IMR-90 (cell line): ENCODE results near the gene CDA. TPM values are rescaled to one million over a fixed set of nuclear protein-coding genes. Genes with fewer than 3 reads are reported as not detected.

Source experiments
- ATAC-seq: fragments of 200-7000 bp; cut with Tn5 transposase; 2 replicates; pipeline ENCODE4 v1.9.1; 2020; ENCODE audit warnings: low read depth, mild to moderate bottlenecking, moderate library complexity
- BruUV-seq: library from RNA; stranded (reverse); fragments of 400-500 nt; replicated peaks from 2 replicates; lab custom pipeline; 2021; lab: Mats Ljungman, UMichigan
- CTCF ChIA-PET: fragments of 300-600 bp; formaldehyde crosslinking; extraction: SDS; loops from one replicate; lab custom pipeline; 2021; ENCODE audit warnings: antibody characterized with exemption; lab: Yijun Ruan, JAX
- POLR2A ChIA-PET: fragments of 300-600 bp; sonication (Branson Sonifier 250); formaldehyde crosslinking; loops from one replicate; lab custom pipeline; 2022; ENCODE audit warnings: antibody characterized with exemption; ENCODE audit not compliant: unreplicated experiment; lab: Charles Lee
- DNase-seq: peaks from one replicate; pipeline ENCODE4 v3.0.0; 2013
- H2AFZ ChIP-seq: replicated peaks from 2 replicates; pipeline ENCODE3; 2013; ENCODE audit warnings: low read length, mild to moderate bottlenecking; ENCODE audit not compliant: poor library complexity
- H2AK5ac ChIP-seq: 2 replicates; pipeline ENCODE4 v1.6.1; 2013; ENCODE audit warnings: low read depth, low read length, inconsistent platforms
- H2AK9ac ChIP-seq: replicated peaks from 2 replicates; pipeline ENCODE3; 2013; ENCODE audit warnings: mild to moderate bottlenecking, low read depth, low read length, moderate library complexity; ENCODE audit not compliant: poor library complexity
- H2BK120ac ChIP-seq: 2 replicates; pipeline ENCODE4 v1.6.1; 2013; ENCODE audit warnings: low read depth, low read length, inconsistent platforms
- H2BK15ac ChIP-seq: 3 replicates; pipeline ENCODE4 v1.6.1; 2013; ENCODE audit warnings: low read depth, low read length, inconsistent platforms
- H2BK20ac ChIP-seq: 2 replicates; pipeline ENCODE4 v1.6.1; 2013; ENCODE audit warnings: low read depth, mild to moderate bottlenecking, inconsistent platforms, low read length, moderate library complexity
- H2BK5ac ChIP-seq: 2 replicates; pipeline ENCODE4 v1.6.1; 2013; ENCODE audit warnings: mild to moderate bottlenecking, low read depth, low read length, inconsistent platforms; ENCODE audit not compliant: poor library complexity, severe bottlenecking
- H3K14ac ChIP-seq: replicated peaks from 2 replicates; pipeline ENCODE4 v1.6.1; 2013; ENCODE audit warnings: low read depth, low read length, inconsistent platforms
- H3K18ac ChIP-seq: 2 replicates; pipeline ENCODE4 v1.6.1; 2013; ENCODE audit warnings: low read depth, low read length, control low read depth
- H3K23ac ChIP-seq: 2 replicates; pipeline ENCODE4 v1.6.1; 2013; ENCODE audit warnings: low read depth, low read length, inconsistent platforms
- H3K27ac ChIP-seq: 2 replicates; pipeline ENCODE4 v1.5.1; 2013; ENCODE audit warnings: mild to moderate bottlenecking, control low read depth, low read length; ENCODE audit not compliant: insufficient read depth
- H3K27me3 ChIP-seq: 2 replicates; pipeline ENCODE4 v1.6.1; 2013; ENCODE audit warnings: low read length; ENCODE audit not compliant: control insufficient read depth, insufficient read depth
- H3K36me3 ChIP-seq: 2 replicates; pipeline ENCODE4 v1.6.1; 2013; ENCODE audit warnings: low read length, mixed read lengths; ENCODE audit not compliant: control insufficient read depth, insufficient read depth
- H3K4ac ChIP-seq: 2 replicates; pipeline ENCODE4 v1.6.1; 2013; ENCODE audit warnings: low read depth, low read length, inconsistent platforms
- H3K4me1 ChIP-seq: 2 replicates; pipeline ENCODE4 v1.6.1; 2013; ENCODE audit warnings: low read length, mixed read lengths; ENCODE audit not compliant: control insufficient read depth, insufficient read depth
- H3K4me2 ChIP-seq: 2 replicates; pipeline ENCODE4 v1.6.1; 2013; ENCODE audit warnings: low read depth, mild to moderate bottlenecking, control low read depth, low read length, moderate library complexity
- H3K4me3 ChIP-seq: 2 replicates; pipeline ENCODE4 v1.5.1; 2013; ENCODE audit warnings: low read depth, mild to moderate bottlenecking, control low read depth, low read length, moderate library complexity; ENCODE audit not compliant: insufficient read depth
- H3K56ac ChIP-seq: 2 replicates; pipeline ENCODE4 v1.6.1; 2013; ENCODE audit warnings: low read length, inconsistent platforms; ENCODE audit not compliant: insufficient read depth; ENCODE audit errors: extremely low read depth
- H3K79me1 ChIP-seq, 2 experiments: 2 replicates each; pipeline ENCODE4 v1.6.1; 2013; ENCODE audit warnings: low read length in 2 of 2, inconsistent platforms in 1 of 2, low read depth in 1 of 2
- H3K9ac ChIP-seq: 2 replicates; pipeline ENCODE4 v1.6.1; 2013; ENCODE audit warnings: low read depth, low read length, control low read depth
- H3K9me1 ChIP-seq: 2 replicates; pipeline ENCODE4 v1.6.1; 2013; ENCODE audit warnings: low read length, inconsistent platforms; ENCODE audit not compliant: insufficient read depth
- H3K9me3 ChIP-seq: 2 replicates; pipeline ENCODE4 v1.6.1; 2013; ENCODE audit warnings: low read length; ENCODE audit not compliant: control insufficient read depth, insufficient read depth
- H4K20me1 ChIP-seq: 2 replicates; pipeline ENCODE4 v1.6.1; 2013; ENCODE audit warnings: low read length, inconsistent platforms; ENCODE audit not compliant: insufficient read depth
- H4K5ac ChIP-seq: 2 replicates; pipeline ENCODE4 v1.6.1; 2013; ENCODE audit warnings: mild to moderate bottlenecking, low read depth, low read length, control low read depth
- H4K8ac ChIP-seq, 2 experiments: 2 replicates each; pipeline ENCODE4 v1.6.1; 2013; ENCODE audit warnings: low read depth in 2 of 2, low read length in 2 of 2, control low read depth in 1 of 2, inconsistent platforms in 1 of 2
- H4K91ac ChIP-seq: 2 replicates; pipeline ENCODE4 v1.6.1; 2013; ENCODE audit warnings: low read depth, low read length, inconsistent platforms; ENCODE audit not compliant: insufficient read depth
- BHLHE40 ChIP-seq: fragments of 150-350 bp; IDR thresholded peaks from 2 replicates; pipeline ENCODE4 v1.6.1; 2016; ENCODE audit warnings: mild to moderate bottlenecking, low read depth, low read length
- CEBPB ChIP-seq: IDR thresholded peaks from 2 replicates; pipeline ENCODE4 v1.6.1; 2012; ENCODE audit warnings: low read depth, low read length, improper control_type of control experiment
- CHD1 ChIP-seq: IDR thresholded peaks from 2 replicates; pipeline ENCODE4 v1.6.1; 2012; ENCODE audit warnings: low read depth, low read length, improper control_type of control experiment
- CTCF ChIP-seq: conservative IDR thresholded peaks from 2 replicates; pipeline ENCODE4 v1.5.1; 2012; ENCODE audit warnings: mild to moderate bottlenecking, low read depth, low read length, improper control_type of control experiment
- FOS ChIP-seq: fragments of 150-350 bp; IDR thresholded peaks from 2 replicates; pipeline ENCODE4 v1.6.1; 2016; ENCODE audit warnings: low read depth, low read length
- MAFK ChIP-seq: IDR thresholded peaks from 2 replicates; pipeline ENCODE4 v1.6.1; 2012; ENCODE audit warnings: low read depth, low read length, improper control_type of control experiment
- MAZ ChIP-seq: IDR thresholded peaks from 2 replicates; pipeline ENCODE4 v1.6.1; 2012; ENCODE audit warnings: low read depth, mild to moderate bottlenecking, low read length, improper control_type of control experiment, moderate library complexity, borderline replicate concordance
- MXI1 ChIP-seq: IDR thresholded peaks from 2 replicates; pipeline ENCODE4 v1.6.1; 2012; ENCODE audit warnings: low read depth, mild to moderate bottlenecking, low read length, moderate library complexity, borderline replicate concordance
- NFE2L2 ChIP-seq: fragments of 150-350 bp; IDR thresholded peaks from 2 replicates; pipeline ENCODE4 v1.6.1; 2016; ENCODE audit warnings: low read depth, mild to moderate bottlenecking, low read length
- POLR2A ChIP-seq: IDR thresholded peaks from 2 replicates; pipeline ENCODE4 v1.6.1; 2012; ENCODE audit warnings: mild to moderate bottlenecking, low read depth, low read length
- RAD21 ChIP-seq: IDR thresholded peaks from 2 replicates; pipeline ENCODE4 v1.6.1; 2012; ENCODE audit warnings: low read length, improper control_type of control experiment
- RCOR1 ChIP-seq: IDR thresholded peaks from 2 replicates; pipeline ENCODE4 v1.6.1; 2012; ENCODE audit warnings: mild to moderate bottlenecking, low read length, improper control_type of control experiment; ENCODE audit not compliant: insufficient replicate concordance
- RFX5 ChIP-seq: IDR thresholded peaks from 2 replicates; pipeline ENCODE4 v1.8.0; 2012; ENCODE audit warnings: low read depth, mild to moderate bottlenecking, low read length, moderate library complexity
- SMC3 ChIP-seq: fragments of 150-350 bp; IDR thresholded peaks from 2 replicates; pipeline ENCODE4 v1.6.1; 2016; ENCODE audit warnings: low read depth, mild to moderate bottlenecking, antibody characterized with exemption, low read length, moderate library complexity
- WGBS, 2 experiments: methylation state at CpG; one replicate each; pipeline versions ENCODE4 v1.1.5 to v1.1.7; 2013; ENCODE audit warnings: missing lambda C conversion rate in 2 of 2; ENCODE audit not compliant: insufficient read length in 1 of 2; ENCODE audit errors: extremely low coverage in 2 of 2; 5-methylcytosine and 5-hydroxymethylcytosine counted together
- dilution Hi-C: fragments of 300-500 bp; cut with HindIII; formaldehyde crosslinking; loops from one replicate; pipeline ENCODE4 v1.14.3; 2018; ENCODE audit warnings: low sequenced_read_pairs; ENCODE audit not compliant: unreplicated experiment
- in situ Hi-C: fragments of 300-500 bp; cut with MboI; formaldehyde crosslinking; loops from 3 replicates; pipeline ENCODE4 v1.14.3; 2019; ENCODE audit warnings: low sequenced_read_pairs, inconsistent platforms, mixed read lengths
- intact Hi-C: fragments of 100-400 bp; cut with micrococcal nuclease; formaldehyde crosslinking; loops from 2 replicates; pipeline ENCODE4 v1.10.0; 2022
- polyA plus RNA-seq, 3 experiments: library from polyadenylated mRNA; depleted of rRNA; stranded (reverse); fragments of >200 nt; gene quantifications; 2 replicates each; pipeline ENCODE4 v1.2.3, GENCODE V29; 2012; ENCODE audit warnings: low replicate concordance in 1 of 3
- total RNA-seq: library from RNA; depleted of rRNA; stranded (reverse); fragments of >200 nt; gene quantifications from 2 replicates; pipeline ENCODE4 v1.2.3, GENCODE V29; 2012

The CDA gene
- total and polyA plus RNA-seq, 2 of the 4 experiments (the other 2 are of a cell fraction), result 0.90 to 9.4 TPM

DNA sequence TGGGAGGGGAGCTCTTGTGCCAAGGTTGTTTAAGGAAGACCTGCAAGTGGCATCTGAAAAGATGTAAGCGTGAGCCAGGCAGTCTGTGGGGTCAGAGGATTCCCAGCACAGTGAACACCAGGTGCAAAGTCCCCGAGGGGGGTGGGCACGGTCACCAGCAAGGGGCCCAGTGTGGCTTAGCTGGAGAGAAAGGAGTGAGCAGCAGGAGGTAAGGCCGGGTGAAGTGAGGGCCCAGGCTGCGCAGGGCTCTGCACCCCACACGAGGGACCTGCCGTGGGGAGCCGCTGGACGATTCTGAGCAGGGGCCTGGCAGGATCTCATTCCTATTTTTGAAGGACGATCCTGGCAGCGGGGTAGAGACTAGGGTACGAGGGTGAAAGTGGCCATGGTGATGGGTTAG is 68.1 kb downstream of the CDA start:
- intact Hi-C loops (no loop called here), in situ Hi-C loops (no loop called here), dilution Hi-C loops (no loop called here)
- Histone ChIP-seq H3K56ac (no peak overlapping the region), H3K4me1 (peaks cover 2% of the 10 kb centered on the region), H3K18ac (no peak overlapping the region), H3K9me1 (peaks cover 3% of the 10 kb centered on the region), H3K9me3 (no peaks in the 10 kb centered on the region), H2BK120ac (no peak overlapping the region), H4K91ac (no peak overlapping the region), H3K27me3 (no peaks in the 10 kb centered on the region), H2AK9ac (no peak overlapping the region), H4K20me1 (no peaks in the 10 kb centered on the region; the same call in 1 of the 2 replicates), H3K9ac (no peak overlapping the region), H3K79me1 (peaks cover 34 to 76% of the 10 kb centered on the region in 2 experiments), H3K36me3 (peaks cover 50% of the 10 kb centered on the region), H2BK5ac (no peak overlapping the region), H4K5ac (no peak overlapping the region), H3K14ac (no peak overlapping the region), H2AFZ (no peak overlapping the region), H3K4me2 (no peak overlapping the region), H3K27ac (no peak overlapping the region), H2BK15ac (no peak overlapping the region), H4K8ac (no peak overlapping the region), H2AK5ac (no peak overlapping the region), H3K23ac (no peak overlapping the region), H2BK20ac (no peak overlapping the region), H3K4me3 (no peak overlapping the region), H3K4ac (no peak overlapping the region)
- WGBS, 2 experiments, result 95% methylated on average over 5 of the region's 12 CpGs; no CpG with 5 or more reads in 1 of the 2 experiments
- TF ChIP-seq CHD1 (no peak), BHLHE40 (no peak), MXI1 (no peak), CTCF (no peak), NFE2L2 (no peak), RAD21 (no peak), CEBPB (no peak), MAZ (no peak), RCOR1 (no peak), FOS (no peak), SMC3 (no peak), POLR2A (no peak), RFX5 (no peak), MAFK (no peak)
- DNase-seq (no peak), ATAC-seq (no peak)
- BruUV-seq, result no TSS peak
- CTCF ChIA-PET, result no interaction called here
- POLR2A ChIA-PET, result no interaction called here
